K562 (cell line): Measurements from ENCODE around the gene POLR2C. TPM values are rescaled to one million over a fixed set of nuclear protein-coding genes. Genes with fewer than 3 reads are reported as not detected.
A peak's percentile ranks its signal among the peaks of the same experiment; 100 is the strongest.

Source experiments
- E2F4 ChIP-seq: sonication (generic); formaldehyde crosslinking; IDR thresholded peaks from 2 replicates; pipeline ENCODE4 v1.8.0; 2022; ENCODE audit warnings: mild to moderate bottlenecking, low read depth, missing genetic modification reagents
- E4F1 ChIP-seq: fragments of 250-450 bp; sonication (Bioruptor Pico); IDR thresholded peaks from 2 replicates; pipeline ENCODE4 v1.5.0; 2021; ENCODE audit warnings: mild to moderate bottlenecking, borderline replicate concordance
- HOMEZ ChIP-seq: fragments of 250-450 bp; sonication (Bioruptor Pico); IDR thresholded peaks from 2 replicates; pipeline ENCODE4 v1.4.0; 2020; ENCODE audit warnings: mild to moderate bottlenecking, moderate library complexity
- LARP7 ChIP-seq: fragments of 450-650 bp; IDR thresholded peaks from 2 replicates; pipeline ENCODE4 v1.6.1; 2016
- NR2F6 ChIP-seq: fragments of 450-650 bp; formaldehyde crosslinking; IDR thresholded peaks from 2 replicates; pipeline ENCODE4 v1.4.0; 2020; ENCODE audit warnings: mild to moderate bottlenecking
- RAD51 ChIP-seq: fragments of 450-650 bp; IDR thresholded peaks from 2 replicates; pipeline ENCODE4 v1.7.1; 2016; ENCODE audit warnings: low read depth, mild to moderate bottlenecking, borderline replicate concordance
- TAF1 ChIP-seq: IDR thresholded peaks from 2 replicates; pipeline ENCODE4 v1.6.1; 2011; ENCODE audit warnings: mild to moderate bottlenecking, low read length, moderate library complexity; ENCODE audit not compliant: insufficient read depth, control insufficient read depth, severe bottlenecking; ENCODE audit errors: extremely low read depth
- USF2 ChIP-seq: sonication (generic); formaldehyde crosslinking; IDR thresholded peaks from 2 replicates; pipeline ENCODE4 v1.5.0; 2020; ENCODE audit warnings: missing genetic modification reagents
- XRCC5 ChIP-seq: fragments of 200-400 bp; formaldehyde crosslinking; IDR thresholded peaks from 2 replicates; pipeline ENCODE4 v1.6.1; 2017; ENCODE audit warnings: low read depth, mild to moderate bottlenecking, low read length
- ZNF165 ChIP-seq: fragments of 250-450 bp; sonication (Bioruptor Pico); IDR thresholded peaks from 2 replicates; pipeline ENCODE4 v1.4.0; 2020; ENCODE audit warnings: borderline replicate concordance
- ZNF24 ChIP-seq: fragments of 450-650 bp; IDR thresholded peaks from 2 replicates; pipeline ENCODE4 v1.6.1; 2016
- ZNF707 ChIP-seq: fragments of 250-450 bp; sonication (Bioruptor Pico); conservative IDR thresholded peaks from 2 replicates; pipeline ENCODE4 v1.8.0; 2022; ENCODE audit warnings: inconsistent platforms, mild to moderate bottlenecking, moderate library complexity
- ZNF75A ChIP-seq: fragments of 450-650 bp; formaldehyde crosslinking; IDR thresholded peaks from 2 replicates; pipeline ENCODE4 v1.4.0; 2020; ENCODE audit warnings: mild to moderate bottlenecking
- polyA plus RNA-seq, 8 experiments: library from polyadenylated mRNA; depleted of rRNA in 4 of 8; stranded (reverse) in 5 of 8; unstranded in 3 of 8; fragments of >200 nt; fragmentation: Nextera tagmentation in 2 of 8; fragmentation: Illumina TruSeq in 1 of 8; extraction: Ambion mirVana in 2 of 8; extraction: Trizol in 1 of 8; gene quantifications; 2 replicates each; pipeline versions ENCODE4 v1.2.1 to v1.2.3, GENCODE V29; 2011 to 2014; ENCODE audit warnings: inconsistent platforms in 1 of 8, missing spikeins in 1 of 8
- total RNA-seq, 7 experiments: library from RNA; depleted of rRNA in 6 of 7; stranded (reverse); fragments of >200 nt in 6 of 7; fragmentation: Illumina TruSeq in 2 of 7; extraction: Trizol in 2 of 7; gene quantifications; 2 replicates each; pipeline versions ENCODE4 v1.2.1 to v1.2.3, GENCODE V29; 2011 to 2021; ENCODE audit warnings: low replicate concordance in 1 of 7

POLR2C gene
- total and polyA plus RNA-seq, 9 of the 15 experiments (the other 6 are each of a cell fraction or from before 2014, with no cell fraction given) = 70.3 to 163 (median 92.3) TPM

- TF ChIP-seq E2F4 (CRISPR knock-in tag) = no peak
- TF ChIP-seq ZNF24 = no peak
- TF ChIP-seq USF2 (CRISPR knock-in tag) = no peak
- peak; percentile 53; the same call in 1 of the 2 replicates for TF ChIP-seq XRCC5
- TF ChIP-seq HOMEZ = no peak
- no peak for TF ChIP-seq ZNF165 (CRISPR knock-in tag)
- no peak for TF ChIP-seq E4F1 (CRISPR knock-in tag)
- no peak for TF ChIP-seq RAD51
- no peak for TF ChIP-seq ZNF707 (CRISPR knock-in tag)
- no peak for TF ChIP-seq TAF1
- TF ChIP-seq ZNF75A (CRISPR knock-in tag) = no peak
- TF ChIP-seq LARP7 = no peak
- TF ChIP-seq NR2F6 (CRISPR knock-in tag) = no peak
These were observed 13.3 kb downstream of the POLR2C start (continued) for GRCh38 chr16:57475711-57476339.
